Effector memory CD8-positive, alpha-beta T cell (primary cell): ENCODE results near the gene POLR3E.
"Not testable (repeated sequence)": the region's sequence is repeated elsewhere in the genome, so short reads cannot be mapped to it uniquely, and the experiment has no call there.

ENCODE experiments used
- ATAC-seq: fragments of 150-1000 bp; cut with Tn5 transposase; replicated peaks from 2 replicates; pipeline ENCODE4 v1.10.0; 2021; ENCODE audit warnings: mild to moderate bottlenecking, moderate library complexity
- DNase-seq, 3 experiments: peaks; one replicate each; pipeline ENCODE4 v3.0.0; 2021
- H3K27ac Mint-ChIP-seq, 2 donors: one replicate each; pipeline ENCODE4 v1.8.0; 2022; ENCODE audit warnings: mild to moderate bottlenecking in 2 of 2, mixed read lengths in 2 of 2, moderate library complexity in 2 of 2
- H3K27me3 Mint-ChIP-seq, 2 donors: one replicate each; pipeline ENCODE4 v1.8.0; 2022; ENCODE audit warnings: mixed read lengths in 2 of 2
- H3K36me3 Mint-ChIP-seq: one replicate; pipeline ENCODE4 v1.8.0; 2022; ENCODE audit warnings: mild to moderate bottlenecking, moderate library complexity, mixed read lengths; ENCODE audit not compliant: insufficient read depth
- H3K4me1 Mint-ChIP-seq, 2 donors: one replicate each; pipeline ENCODE4 v1.8.0; 2022; ENCODE audit warnings: low read depth in 2 of 2, mixed read lengths in 2 of 2
- H3K4me3 Mint-ChIP-seq, 2 donors: one replicate each; pipeline ENCODE4 v1.8.0; 2022; ENCODE audit warnings: mild to moderate bottlenecking in 2 of 2, mixed read lengths in 2 of 2, moderate library complexity in 2 of 2
- H3K9me3 Mint-ChIP-seq, 2 donors: one replicate each; pipeline ENCODE4 v1.8.0; 2022; ENCODE audit warnings: mixed read lengths in 2 of 2

POLR3E gene

DNA sequence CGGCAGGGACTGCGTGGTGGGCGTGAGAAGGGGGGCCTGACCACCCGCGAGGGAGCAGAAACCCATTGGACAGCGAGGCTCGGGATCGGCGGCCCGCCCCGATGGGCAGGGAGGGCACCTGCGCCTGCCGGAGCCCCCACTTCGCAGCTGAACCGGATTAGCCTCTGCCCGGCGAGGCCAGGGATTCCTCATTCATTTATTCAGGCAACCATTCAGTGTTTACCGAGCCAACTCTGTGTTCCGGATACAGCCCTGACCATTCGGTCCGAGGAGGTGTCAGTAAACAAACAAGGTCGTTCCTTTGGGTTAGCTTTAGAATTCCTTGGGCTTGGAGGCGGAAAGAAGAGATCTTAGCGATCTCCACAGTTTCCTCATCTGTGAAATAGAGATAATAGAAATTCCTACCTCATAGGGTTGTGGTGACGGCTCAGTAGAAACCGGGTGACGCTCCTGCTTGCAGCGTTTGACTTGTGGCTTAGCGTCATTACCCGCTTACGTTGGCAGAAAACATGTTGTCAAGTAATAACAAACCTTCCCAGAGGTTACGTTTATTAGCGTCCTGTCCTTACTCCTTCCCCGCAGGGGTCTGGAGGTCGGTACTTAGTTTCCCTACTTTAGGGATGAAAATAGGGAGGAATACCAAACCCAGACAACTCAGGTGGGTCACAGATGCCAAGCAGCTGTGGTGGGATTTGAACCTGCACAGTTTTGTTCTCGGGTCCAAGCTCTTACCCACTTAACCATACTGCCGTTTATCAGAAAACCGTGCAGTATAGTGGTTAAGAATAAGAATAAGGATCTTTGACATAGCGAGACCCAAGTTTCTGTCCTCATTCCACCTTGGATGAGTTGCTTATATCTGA lies 893 bp downstream of the POLR3E start:
- DNase-seq: peak; percentile 70 to 77 (median 72)
- Mint-ChIP-seq H3K9me3 (no peaks in the 10 kb centered on the region), H3K4me1 (peaks cover 43 to 50% of the 10 kb centered on the region in 2 donors), H3K4me3 (peak overlapping the region; percentile 91 to 92), H3K36me3 (peaks cover 69% of the 10 kb centered on the region), H3K27me3 (no peaks in the 10 kb centered on the region), H3K27ac (peak overlapping the region; percentile 99 to 100)
- peak; percentile 54 for ATAC-seq

DNA sequence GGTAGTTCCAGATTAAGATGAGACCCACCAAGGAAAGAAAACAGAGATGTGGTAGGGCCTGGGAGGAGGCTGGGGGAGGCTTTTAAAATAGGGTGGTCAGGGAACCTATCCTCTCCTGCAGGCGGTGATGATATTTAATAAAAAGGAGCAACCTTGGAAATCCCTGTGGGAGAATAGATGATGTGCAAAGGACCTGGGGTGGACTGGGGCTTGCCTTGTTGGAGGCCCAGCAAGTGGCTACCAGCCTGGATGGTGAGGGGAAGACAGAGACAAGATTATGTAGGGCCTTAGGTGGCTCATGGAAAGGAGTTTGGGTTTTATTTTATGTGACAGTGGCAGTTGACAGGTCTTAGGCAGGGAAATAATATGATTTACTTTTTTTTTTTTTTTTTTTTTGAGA lies 1.8 kb downstream of the POLR3E start:
- no peaks in the 10 kb centered on the region for H3K27me3 Mint-ChIP-seq

DNA sequence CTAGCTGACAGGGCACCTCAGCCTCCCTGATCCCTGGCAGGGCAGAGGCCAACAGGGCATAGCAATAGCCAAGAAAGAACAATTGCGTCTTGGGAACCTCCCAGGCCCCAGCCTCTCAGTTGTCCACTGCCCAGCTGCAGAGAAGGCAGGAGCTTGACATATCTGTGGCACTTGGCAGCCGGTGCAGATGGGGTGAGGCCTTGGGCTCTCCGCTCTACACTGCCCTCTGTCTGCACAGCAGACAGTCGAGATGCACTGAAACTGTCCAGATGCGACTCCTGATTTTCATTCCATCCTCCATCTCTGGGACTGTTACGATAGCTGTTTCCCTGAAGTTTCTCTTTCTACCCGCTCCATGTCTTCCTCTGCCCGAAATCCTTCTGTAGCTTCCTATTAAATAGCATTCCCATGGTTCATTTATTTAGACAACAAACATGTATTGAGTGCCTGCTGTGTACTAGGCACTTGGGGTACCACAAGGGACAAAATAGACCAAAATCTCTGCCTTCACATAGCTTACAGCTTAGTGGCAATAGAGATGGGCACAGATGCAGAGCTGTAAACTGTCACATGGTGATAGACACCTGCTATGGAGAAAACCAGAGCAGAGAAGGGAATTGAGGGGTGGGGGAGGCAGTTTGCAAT lies 3.3 kb downstream of the POLR3E start:
- no peaks in the 10 kb centered on the region for H3K9me3 Mint-ChIP-seq
- H3K4me1 Mint-ChIP-seq: peaks cover 49 to 53% of the 10 kb centered on the region in 2 donors
- no peaks in the 10 kb centered on the region for H3K27me3 Mint-ChIP-seq
- H3K27ac Mint-ChIP-seq: peak overlapping the region in 1 of 2 donors; percentile 100
- DNase-seq (peak; percentile 12 to 33 (median 24)), ATAC-seq (no peak)
- H3K4me3 Mint-ChIP-seq: peak overlapping the region in 1 of 2 donors; percentile 25
- peaks cover 92% of the 10 kb centered on the region for H3K36me3 Mint-ChIP-seq

More for the DNA sequence above, 1.8 kb downstream of the POLR3E start:
- H3K36me3 Mint-ChIP-seq: peaks cover 78% of the 10 kb centered on the region
- DNase-seq (no peak), ATAC-seq (no peak)
- peak overlapping the region; percentile 99 to 100 for H3K27ac Mint-ChIP-seq
- peak overlapping the region; percentile 91 to 92 for H3K4me3 Mint-ChIP-seq
- H3K9me3 Mint-ChIP-seq: no peaks in the 10 kb centered on the region
- peaks cover 46 to 53% of the 10 kb centered on the region in 2 donors for H3K4me1 Mint-ChIP-seq

GRCh38 chr16:22301423-22301822 lies 4.2 kb downstream of the POLR3E start:
- Mint-ChIP-seq H3K4me1 (peaks cover 44 to 48% of the 10 kb centered on the region in 2 donors), H3K36me3 (peaks cover 92% of the 10 kb centered on the region), H3K27ac (peak overlapping the region in 1 of 2 donors; percentile 16)
- ATAC-seq, H3K9me3 Mint-ChIP-seq, DNase-seq, H3K4me3 Mint-ChIP-seq, H3K27me3 Mint-ChIP-seq: not testable (repeated sequence)

- ATAC-seq: no peak
- peak overlapping the region; percentile 62 to 78 for H3K27ac Mint-ChIP-seq
Measured at GRCh38 chr16:22302776-22303363, 5.7 kb downstream of the POLR3E start.

GRCh38 chr16:22304411-22304810 lies 7.2 kb downstream of the POLR3E start:
- Mint-ChIP-seq H3K9me3 (no peaks in the 10 kb centered on the region), H3K27ac (no peak overlapping the region), H3K4me3 (no peak overlapping the region), H3K4me1 (peaks cover 25 to 28% of the 10 kb centered on the region in 2 donors), H3K36me3 (peaks cover 80% of the 10 kb centered on the region), H3K27me3 (no peaks in the 10 kb centered on the region)
- DNase-seq: no peak
- ATAC-seq: no peak

More at GRCh38 chr16:22302776-22303363, 5.7 kb downstream of the POLR3E start:
- Mint-ChIP-seq H3K9me3 (no peaks in the 10 kb centered on the region), H3K4me3 (peak overlapping the region in 1 of 2 donors; percentile 17), H3K27me3 (no peaks in the 10 kb centered on the region), H3K36me3 (peaks cover 89% of the 10 kb centered on the region), H3K4me1 (peaks cover 38 to 42% of the 10 kb centered on the region in 2 donors)
- no peak for DNase-seq

- DNase-seq: no peak
- no peak for ATAC-seq
- H3K27me3 Mint-ChIP-seq: no peaks in the 10 kb centered on the region
- no peaks in the 10 kb centered on the region for H3K9me3 Mint-ChIP-seq
- peak overlapping the region in 1 of 2 donors; percentile 20 for H3K27ac Mint-ChIP-seq
- peaks cover 13 to 16% of the 10 kb centered on the region in 2 donors for H3K4me1 Mint-ChIP-seq
- H3K36me3 Mint-ChIP-seq: peaks cover 82% of the 10 kb centered on the region
- no peak overlapping the region for H3K4me3 Mint-ChIP-seq
Measured at GRCh38 chr16:22306788-22307187, 9.6 kb downstream of the POLR3E start.

- no peak for ATAC-seq
- Mint-ChIP-seq H3K36me3 (peaks cover 85% of the 10 kb centered on the region), H3K4me1 (peaks cover 5 to 9% of the 10 kb centered on the region in 2 donors), H3K9me3 (no peaks in the 10 kb centered on the region), H3K4me3 (no peak overlapping the region), H3K27me3 (no peaks in the 10 kb centered on the region), H3K27ac (no peak overlapping the region)
- no peak for DNase-seq
Measured at GRCh38 chr16:22307838-22308237, 10.6 kb downstream of the POLR3E start.

DNA sequence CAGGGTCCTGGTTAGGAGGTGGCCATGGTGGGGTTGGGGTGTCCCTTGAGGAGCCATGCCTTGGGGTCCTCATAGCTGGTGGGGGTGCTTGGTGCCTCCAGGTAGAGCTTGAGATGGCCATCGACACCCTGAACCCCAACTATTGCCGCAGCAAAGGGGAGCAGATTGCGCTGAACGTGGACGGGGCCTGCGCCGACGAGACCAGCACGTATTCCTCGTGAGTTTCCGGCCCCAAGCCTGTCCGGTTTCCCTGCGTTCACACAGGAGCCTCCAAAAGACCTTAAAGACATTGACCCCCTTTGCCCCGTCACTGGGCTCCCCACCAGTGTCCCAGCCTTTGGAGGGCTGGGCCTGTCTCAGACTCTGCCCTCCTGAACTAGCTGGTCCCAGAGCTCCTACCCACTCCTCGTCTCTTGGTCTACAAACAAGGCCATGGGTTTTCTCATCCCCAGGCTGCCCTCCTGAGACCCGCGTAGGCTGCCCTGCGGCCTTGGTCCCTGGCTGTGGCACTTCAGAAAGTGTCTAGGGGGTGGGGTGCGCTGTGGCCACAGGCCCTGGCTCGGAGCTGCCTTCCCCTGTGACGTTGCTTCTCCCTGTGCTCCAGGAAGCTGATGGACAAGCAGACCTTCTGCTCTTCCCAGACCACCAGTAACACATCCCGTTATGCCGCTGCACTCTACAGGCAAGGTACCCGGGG lies 11.8 kb downstream of the POLR3E start:
- Mint-ChIP-seq H3K4me1 (peaks cover 0 to 3% of the 10 kb centered on the region in 2 donors), H3K27me3 (no peaks in the 10 kb centered on the region), H3K9me3 (no peaks in the 10 kb centered on the region), H3K27ac (peak overlapping the region in 1 of 2 donors; percentile 75), H3K4me3 (no peak overlapping the region), H3K36me3 (peaks cover 81% of the 10 kb centered on the region)
- no peak for ATAC-seq
- no peak for DNase-seq

- Mint-ChIP-seq H3K4me3 (no peak overlapping the region), H3K4me1 (no peaks in the 10 kb centered on the region), H3K9me3 (no peaks in the 10 kb centered on the region), H3K27me3 (no peaks in the 10 kb centered on the region), H3K27ac (peak overlapping the region in 1 of 2 donors; percentile 53), H3K36me3 (peaks cover 77% of the 10 kb centered on the region)
- DNase-seq (no peak), ATAC-seq (no peak)
Measured at GRCh38 chr16:22311520-22311919, 14.3 kb downstream of the POLR3E start.

GRCh38 chr16:22312897-22313781 lies 15.9 kb downstream of the POLR3E start:
- H3K27me3 Mint-ChIP-seq: no peaks in the 10 kb centered on the region
- H3K4me1 Mint-ChIP-seq: no peaks in the 10 kb centered on the region
- peaks cover 81% of the 10 kb centered on the region for H3K36me3 Mint-ChIP-seq
- no peak for DNase-seq
- no peak overlapping the region for H3K4me3 Mint-ChIP-seq
- peak overlapping the region in 1 of 2 donors; percentile 73 for H3K27ac Mint-ChIP-seq
- no peak for ATAC-seq
- no peaks in the 10 kb centered on the region for H3K9me3 Mint-ChIP-seq

DNA sequence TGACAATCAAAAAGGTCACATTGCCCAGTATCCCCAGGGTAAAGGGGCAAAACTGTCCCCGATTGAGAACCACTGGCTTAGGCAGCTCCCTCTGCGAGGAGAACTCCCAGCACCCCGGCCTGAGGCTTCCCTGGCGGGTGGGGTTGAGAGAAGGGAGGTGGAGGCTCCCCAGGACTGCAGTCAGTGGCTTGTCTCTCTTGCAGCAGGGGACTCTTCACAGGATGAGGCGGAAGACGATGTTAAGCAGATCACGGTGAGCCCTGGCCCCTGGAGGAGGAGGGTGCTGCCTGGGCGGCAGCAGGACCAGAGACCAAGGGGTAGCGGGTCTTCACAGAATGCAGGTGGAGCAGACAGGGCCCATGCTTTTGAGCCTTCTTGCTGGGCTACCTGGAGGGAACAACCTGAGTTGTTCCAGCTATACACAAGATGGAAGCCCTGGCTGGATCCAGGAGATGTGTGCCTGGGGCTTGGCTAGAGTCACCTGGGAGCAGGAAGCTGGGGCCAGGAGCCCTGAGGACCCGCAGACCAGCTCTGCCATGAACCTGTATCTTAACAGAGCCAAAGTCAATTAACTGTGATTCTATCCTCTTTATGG lies 16.8 kb downstream of the POLR3E start:
- no peak for DNase-seq
- Mint-ChIP-seq H3K4me3 (no peak overlapping the region), H3K36me3 (peaks cover 82% of the 10 kb centered on the region), H3K4me1 (no peaks in the 10 kb centered on the region), H3K9me3 (no peaks in the 10 kb centered on the region), H3K27ac (peak overlapping the region in 1 of 2 donors; percentile 41), H3K27me3 (no peaks in the 10 kb centered on the region)
- no peak for ATAC-seq
